ENCODE measurements around the gene EPHA3. TPM values are rescaled to one million over a fixed set of nuclear protein-coding genes. Genes with fewer than 3 reads are reported as not detected.

The EPHA3 gene
- total and polyA plus RNA-seq, 9 of the 15 experiments (the other 6 are each of a cell fraction or from before 2014, with no cell fraction given), result not detected

- no TSS peak for BruUV-seq (replicated peaks)
- intact Hi-C loops (cut with micrococcal nuclease), result no loop called here
These were observed 189.8 kb downstream of the EPHA3 start for GRCh38 chr3:89297199-89297598.

More at GRCh38 chr3:89297199-89297598, 189.8 kb downstream of the EPHA3 start:
- ChIA-PET POLR2A (no interaction called here), CTCF (ENCODE audit: low intra/inter-chr PET ratio) (interaction anchor here (0.7 kb wide), 1 partner anchor 775 kb away, joined by 3 read pairs; no protein-coding TSS in a partner anchor)
- no peak for ATAC-seq
- FAIRE-seq, result no peak
- Histone ChIP-seq H3K4me3 (no peak overlapping the region), H2AFZ (ENCODE audit: low read depth, low read length) (no peak overlapping the region), H3K9ac (ENCODE audit: insufficient read depth in 1 of 2, low read depth in 2 of 2, low read length in 2 of 2) (no peak overlapping the region), H3K79me2 (ENCODE audit: control insufficient read depth, insufficient read depth, low read length) (no peaks in the 10 kb centered on the region), H3K36me3 (ENCODE audit: control insufficient read depth, insufficient read depth, low read length) (no peaks in the 10 kb centered on the region), H4K20me1 (replicated peaks; ENCODE audit: control insufficient read depth, insufficient read depth, low read length) (no peaks in the 10 kb centered on the region), H3K9me3 (replicated peaks; ENCODE audit: control insufficient read depth, insufficient read depth, low read depth, low read length) (no peaks in the 10 kb centered on the region), H3K4me2 (ENCODE audit: insufficient read depth, low read length) (no peak overlapping the region), H3K9me1 (ENCODE audit: control insufficient read depth, insufficient read depth, low read length) (no peaks in the 10 kb centered on the region), H3K27ac (ENCODE audit: extremely low read depth, low read depth, low read length) (no peak overlapping the region), H3K27me3 (ENCODE audit: control insufficient read depth in 2 of 2, insufficient read depth in 2 of 2, low read length in 2 of 2) (no peaks in the 10 kb centered on the region), H3K4me1 (replicated peaks in 1 of 2; ENCODE audit: control insufficient read depth in 2 of 2, insufficient read depth in 2 of 2, low read length in 2 of 2) (no peaks in the 10 kb centered on the region)
- no peak for DNase-seq (ENCODE audit: extremely low read depth in 1 of 4, low spot score in 3 of 4)
- 0% methylated on average over 1 of the region's 1 CpG for WGBS (ENCODE audit: insufficient coverage, low coverage, missing lambda C conversion rate)
- in situ Hi-C loops (cut with MboI), result no loop called here
- no peak for TF ChIP-seq MCM2 (IDR thresholded peaks at IDR 0.05; ENCODE audit: low read depth)
- TF ChIP-seq, protein P1, sequence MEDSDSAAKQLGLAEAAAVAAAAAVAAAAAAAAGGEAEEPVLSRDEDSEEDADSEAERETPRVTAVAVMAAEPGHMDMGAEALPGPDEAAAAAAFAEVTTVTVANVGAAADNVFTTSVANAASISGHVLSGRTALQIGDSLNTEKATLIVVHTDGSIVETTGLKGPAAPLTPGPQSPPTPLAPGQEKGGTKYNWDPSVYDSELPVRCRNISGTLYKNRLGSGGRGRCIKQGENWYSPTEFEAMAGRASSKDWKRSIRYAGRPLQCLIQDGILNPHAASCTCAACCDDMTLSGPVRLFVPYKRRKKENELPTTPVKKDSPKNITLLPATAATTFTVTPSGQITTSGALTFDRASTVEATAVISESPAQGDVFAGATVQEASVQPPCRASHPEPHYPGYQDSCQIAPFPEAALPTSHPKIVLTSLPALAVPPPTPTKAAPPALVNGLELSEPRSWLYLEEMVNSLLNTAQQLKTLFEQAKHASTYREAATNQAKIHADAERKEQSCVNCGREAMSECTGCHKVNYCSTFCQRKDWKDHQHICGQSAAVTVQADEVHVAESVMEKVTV (CRISPR knock-in tag; IDR thresholded peaks at IDR 0.05), result no peak
- TF ChIP-seq HCFC1 (IDR thresholded peaks at IDR 0.05; ENCODE audit: low read depth, low read length), result no peak
- TF ChIP-seq TARDBP (IDR thresholded peaks at IDR 0.05), result no peak
- TF ChIP-seq E2F8 (IDR thresholded peaks at IDR 0.05; ENCODE audit: low read depth, partially characterized antibody), result no peak
- no peak for TF ChIP-seq NELFE (IDR thresholded peaks at IDR 0.05; ENCODE audit: insufficient read depth, insufficient read length)
- no peak for TF ChIP-seq DPF2 (IDR thresholded peaks at IDR 0.05)
- TF ChIP-seq E2F6 (IDR thresholded peaks at IDR 0.05; ENCODE audit: borderline replicate concordance in 1 of 2, extremely low read depth in 1 of 2, insufficient read depth in 1 of 2, insufficient read length in 1 of 2, low read depth in 1 of 2, low read length in 1 of 2, poor library complexity in 1 of 2, severe bottlenecking in 1 of 2), result no peak
- TF ChIP-seq IFI16 (CRISPR knock-in tag; IDR thresholded peaks at IDR 0.05), result no peak
- TF ChIP-seq ZNF263 (CRISPR knock-in tag; IDR thresholded peaks at IDR 0.05; ENCODE audit: borderline replicate concordance), result no peak
- no peak for TF ChIP-seq POLR2AphosphoS5 (IDR thresholded peaks at IDR 0.05; ENCODE audit: control insufficient read depth, insufficient read depth, low read depth, low read length)
- no peak for TF ChIP-seq LARP7 (IDR thresholded peaks at IDR 0.05)
- TF ChIP-seq CBX8 (IDR thresholded peaks at IDR 0.05; ENCODE audit: borderline replicate concordance, extremely low read depth, low read depth, low read length, poor library complexity, severe bottlenecking), result no peak
- no peak for TF ChIP-seq HMG20B (CRISPR knock-in tag; IDR thresholded peaks at IDR 0.05)
- no peak for TF ChIP-seq PHF21A (IDR thresholded peaks at IDR 0.05; ENCODE audit: borderline replicate concordance, low read depth)
- TF ChIP-seq, protein P2, sequence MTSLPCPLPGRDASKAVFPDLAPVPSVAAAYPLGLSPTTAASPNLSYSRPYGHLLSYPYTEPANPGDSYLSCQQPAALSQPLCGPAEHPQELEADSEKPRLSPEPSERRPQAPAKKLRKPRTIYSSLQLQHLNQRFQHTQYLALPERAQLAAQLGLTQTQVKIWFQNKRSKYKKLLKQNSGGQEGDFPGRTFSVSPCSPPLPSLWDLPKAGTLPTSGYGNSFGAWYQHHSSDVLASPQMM (CRISPR knock-in tag; IDR thresholded peaks at IDR 0.05), result no peak
- no peak for TF ChIP-seq HEY1 (CRISPR knock-in tag; IDR thresholded peaks at IDR 0.05; ENCODE audit: borderline replicate concordance)

All from K562 (cell line).